Measurements from ENCODE around the gene NRSN1. TPM values are rescaled to one million over a fixed set of nuclear protein-coding genes. Genes with fewer than 3 reads are reported as not detected.

The NRSN1 gene
- total RNA-seq, 1 donor from 2014 or later: not detected

GRCh38 chr6:24147511-24148153 is 21.6 kb downstream of the NRSN1 start:
- no peaks in the 10 kb centered on the region for H3K36me3 ChIP-seq
- H3K4me3 ChIP-seq: no peak overlapping the region
- H3K27ac ChIP-seq (replicated peaks): no peak overlapping the region
- H3K4me1 ChIP-seq: no peaks in the 10 kb centered on the region
- intact Hi-C loops (cut with micrococcal nuclease): no loop called here
- DNase-seq: no peak
- H3K27me3 ChIP-seq (ENCODE audit: low read depth): peaks cover 14% of the 10 kb centered on the region
- TF ChIP-seq CTCF (IDR thresholded peaks at IDR 0.05; ENCODE audit: borderline replicate concordance): no peak
- H3K9me3 ChIP-seq (replicated peaks): peaks cover 7% of the 10 kb centered on the region

GRCh38 chr6:24148154-24148570 is 22.1 kb downstream of the NRSN1 start:
- intact Hi-C loops (cut with micrococcal nuclease): no loop called here
- TF ChIP-seq CTCF (IDR thresholded peaks at IDR 0.05; ENCODE audit: borderline replicate concordance): no peak
- no peak for DNase-seq
- H3K4me1 ChIP-seq: no peaks in the 10 kb centered on the region
- peaks cover 14% of the 10 kb centered on the region for H3K27me3 ChIP-seq (ENCODE audit: low read depth)
- H3K27ac ChIP-seq (replicated peaks): no peak overlapping the region
- no peaks in the 10 kb centered on the region for H3K36me3 ChIP-seq
- no peak overlapping the region for H3K4me3 ChIP-seq
- H3K9me3 ChIP-seq (replicated peaks): peaks cover 7% of the 10 kb centered on the region

GRCh38 chr6:24148684-24149083 is 22.7 kb downstream of the NRSN1 start:
- Histone ChIP-seq H3K4me3 (no peak overlapping the region), H3K27me3 (ENCODE audit: low read depth) (peaks cover 14% of the 10 kb centered on the region), H3K36me3 (no peaks in the 10 kb centered on the region), H3K4me1 (no peaks in the 10 kb centered on the region), H3K27ac (replicated peaks) (no peak overlapping the region), H3K9me3 (replicated peaks) (peaks cover 7% of the 10 kb centered on the region)
- DNase-seq: no peak
- TF ChIP-seq CTCF (IDR thresholded peaks at IDR 0.05; ENCODE audit: borderline replicate concordance): no peak
- intact Hi-C loops (cut with micrococcal nuclease): no loop called here

- DNase-seq: no peak
Measured at GRCh38 chr6:24149296-24149695, 23.3 kb downstream of the NRSN1 start.

GRCh38 chr6:24149836-24150235 is 23.8 kb downstream of the NRSN1 start:
- no peak for TF ChIP-seq CTCF (IDR thresholded peaks at IDR 0.05; ENCODE audit: borderline replicate concordance)
- Histone ChIP-seq H3K4me3 (no peak overlapping the region), H3K9me3 (replicated peaks) (peaks cover 7% of the 10 kb centered on the region), H3K36me3 (no peaks in the 10 kb centered on the region), H3K27ac (replicated peaks) (no peak overlapping the region), H3K27me3 (ENCODE audit: low read depth) (peaks cover 14% of the 10 kb centered on the region), H3K4me1 (no peaks in the 10 kb centered on the region)
- no peak for DNase-seq
- intact Hi-C loops (cut with micrococcal nuclease): no loop called here

More at GRCh38 chr6:24149296-24149695, 23.3 kb downstream of the NRSN1 start:
- no peak overlapping the region for H3K4me3 ChIP-seq
- H3K36me3 ChIP-seq: no peaks in the 10 kb centered on the region
- intact Hi-C loops (cut with micrococcal nuclease): no loop called here
- no peaks in the 10 kb centered on the region for H3K4me1 ChIP-seq
- TF ChIP-seq CTCF (IDR thresholded peaks at IDR 0.05; ENCODE audit: borderline replicate concordance): no peak
- peaks cover 14% of the 10 kb centered on the region for H3K27me3 ChIP-seq (ENCODE audit: low read depth)
- peaks cover 7% of the 10 kb centered on the region for H3K9me3 ChIP-seq (replicated peaks)
- no peak overlapping the region for H3K27ac ChIP-seq (replicated peaks)

Measured in left ventricle myocardium inferior (tissue), 1 donor.